H9 (cell line): ENCODE measurements around the gene DUOXA2. TPM values are rescaled to one million over a fixed set of nuclear protein-coding genes. Genes with fewer than 3 reads are reported as not detected.

ENCODE experiments used
- DNase-seq: peaks from one replicate; pipeline ENCODE4 v3.0.0-alpha.2; 2017
- H2AFZ ChIP-seq: one replicate; pipeline ENCODE4 v1.6.1; 2013; ENCODE audit warnings: mild to moderate bottlenecking, low read length, control low read depth, moderate library complexity
- H2AK5ac ChIP-seq: 2 replicates; pipeline ENCODE4 v1.6.1; 2013; ENCODE audit warnings: low read length, control low read depth, mixed read lengths; ENCODE audit not compliant: insufficient read length
- H2BK120ac ChIP-seq: one replicate; pipeline ENCODE4 v1.6.1; 2013; ENCODE audit warnings: low read depth, mild to moderate bottlenecking, low read length, control low read depth, inconsistent platforms; ENCODE audit not compliant: poor library complexity, severe bottlenecking
- H2BK12ac ChIP-seq: 2 replicates; pipeline ENCODE4 v1.6.1; 2013; ENCODE audit warnings: low read length, control low read depth, mixed read lengths, low read depth; ENCODE audit not compliant: insufficient read length
- H2BK15ac ChIP-seq: 2 replicates; pipeline ENCODE4 v1.6.1; 2013; ENCODE audit warnings: low read depth, low read length, control low read depth
- H2BK20ac ChIP-seq: one replicate; pipeline ENCODE4 v1.6.1; 2013; ENCODE audit warnings: low read depth, mild to moderate bottlenecking, low read length, control low read depth, inconsistent platforms; ENCODE audit not compliant: poor library complexity, severe bottlenecking
- H2BK5ac ChIP-seq: 2 replicates; pipeline ENCODE4 v1.6.1; 2013; ENCODE audit warnings: low read length, control low read depth, mixed read lengths; ENCODE audit not compliant: insufficient read length
- H3K14ac ChIP-seq: 2 replicates; pipeline ENCODE4 v1.6.1; 2013; ENCODE audit warnings: low read length, control low read depth; ENCODE audit not compliant: insufficient read depth
- H3K18ac ChIP-seq: 2 replicates; pipeline ENCODE4 v1.6.1; 2013; ENCODE audit warnings: low read depth, mild to moderate bottlenecking, mixed read lengths, low read length, control low read depth; ENCODE audit not compliant: insufficient read length
- H3K23ac ChIP-seq: 2 replicates; pipeline ENCODE4 v1.6.1; 2013; ENCODE audit warnings: low read length, control low read depth, mixed read lengths, low read depth; ENCODE audit not compliant: insufficient read length
- H3K23me2 ChIP-seq: 2 replicates; pipeline ENCODE4 v1.6.1; 2013; ENCODE audit warnings: low read depth, mild to moderate bottlenecking, mixed read lengths, low read length, control low read depth; ENCODE audit not compliant: insufficient read length, poor library complexity, severe bottlenecking
- H3K27ac ChIP-seq: 2 replicates; pipeline ENCODE4 v1.5.1; 2013; ENCODE audit warnings: low read length, control low read depth, mixed read lengths, low read depth; ENCODE audit not compliant: insufficient read length
- H3K27me3 ChIP-seq: 2 replicates; pipeline ENCODE4 v1.6.1; 2013; ENCODE audit warnings: low read length, control low read depth, inconsistent platforms; ENCODE audit not compliant: insufficient read depth
- H3K4ac ChIP-seq: 2 replicates; pipeline ENCODE4 v1.6.1; 2013; ENCODE audit warnings: low read depth, mild to moderate bottlenecking, control low read depth, inconsistent platforms, low read length, moderate library complexity
- H3K4me1 ChIP-seq: 2 replicates; pipeline ENCODE4 v1.6.1; 2013; ENCODE audit warnings: low read length, control low read depth, inconsistent platforms; ENCODE audit not compliant: insufficient read depth
- H3K4me2 ChIP-seq: 2 replicates; pipeline ENCODE4 v1.6.1; 2013; ENCODE audit warnings: low read length, control low read depth, mixed read lengths; ENCODE audit not compliant: insufficient read length, insufficient read depth
- H3K56ac ChIP-seq: 2 replicates; pipeline ENCODE4 v1.6.1; 2013; ENCODE audit warnings: low read depth, mild to moderate bottlenecking, mixed read lengths, low read length, control low read depth; ENCODE audit not compliant: insufficient read length
- H3K79me1 ChIP-seq: 2 replicates; pipeline ENCODE4 v1.6.1; 2013; ENCODE audit warnings: low read depth, mild to moderate bottlenecking, moderate library complexity, low read length, control low read depth, inconsistent platforms; ENCODE audit not compliant: insufficient read depth, poor library complexity, severe bottlenecking
- H3K79me2 ChIP-seq: 2 replicates; pipeline ENCODE4 v1.6.1; 2013; ENCODE audit warnings: low read length, control low read depth, inconsistent platforms; ENCODE audit not compliant: insufficient read depth
- H3K9ac ChIP-seq: 2 replicates; pipeline ENCODE4 v1.6.1; 2013; ENCODE audit warnings: low read length, control low read depth, mixed read lengths; ENCODE audit not compliant: insufficient read length; ENCODE audit errors: extremely low read depth
- H3K9me3 ChIP-seq: one replicate; pipeline ENCODE4 v1.6.1; 2013; ENCODE audit warnings: low read depth, low read length, inconsistent platforms; ENCODE audit not compliant: control insufficient read depth
- H3T11ph ChIP-seq: one replicate; pipeline ENCODE4 v1.6.1; 2013; ENCODE audit warnings: mild to moderate bottlenecking, low read length, control low read depth, inconsistent platforms
- H4K20me1 ChIP-seq: one replicate; pipeline ENCODE4 v1.6.1; 2013; ENCODE audit not compliant: control insufficient read depth, insufficient read length, insufficient read depth
- H4K5ac ChIP-seq: 2 replicates; pipeline ENCODE4 v1.6.1; 2013; ENCODE audit warnings: low read depth, mild to moderate bottlenecking, mixed read lengths, low read length, control low read depth; ENCODE audit not compliant: insufficient read length
- H4K8ac ChIP-seq: replicated peaks from 2 replicates; pipeline ENCODE4 v1.6.1; 2013; ENCODE audit warnings: low read length, control low read depth, mixed read lengths, low read depth; ENCODE audit not compliant: insufficient read length
- H4K91ac ChIP-seq: 2 replicates; pipeline ENCODE4 v1.6.1; 2013; ENCODE audit warnings: low read depth, mild to moderate bottlenecking, moderate library complexity, mixed read lengths, low read length, control low read depth; ENCODE audit not compliant: insufficient read length
- H3K27ac Mint-ChIP-seq, 3 experiments: 2 replicates in 2 of 3; 3 replicates in 1 of 3; pipeline ENCODE4 v1.8.0; 2020 to 2021; ENCODE audit warnings: mixed read lengths in 3 of 3, mild to moderate bottlenecking in 1 of 3, moderate library complexity in 1 of 3
- H3K27me3 Mint-ChIP-seq: 2 replicates; pipeline ENCODE4 v1.8.0; 2021; ENCODE audit warnings: low read depth, mild to moderate bottlenecking, moderate library complexity, mixed read lengths
- H3K36me3 Mint-ChIP-seq, 3 experiments: 2 replicates in 2 of 3; 3 replicates in 1 of 3; pipeline ENCODE4 v1.8.0; 2020 to 2021; ENCODE audit warnings: low read depth in 3 of 3, mixed read lengths in 3 of 3; ENCODE audit not compliant: insufficient read depth in 1 of 3
- H3K4me1 Mint-ChIP-seq, 2 experiments: 2 replicates each; pipeline ENCODE4 v1.8.0; 2020; ENCODE audit warnings: mixed read lengths in 2 of 2
- H3K4me3 Mint-ChIP-seq, 2 experiments: 2 replicates in 1 of 2; 3 replicates in 1 of 2; pipeline ENCODE4 v1.8.0; 2020 to 2021; ENCODE audit warnings: mild to moderate bottlenecking in 2 of 2, mixed read lengths in 2 of 2, moderate library complexity in 1 of 2
- H3K9me3 Mint-ChIP-seq, 2 experiments: 2 replicates in 1 of 2; 3 replicates in 1 of 2; pipeline ENCODE4 v1.8.0; 2020; ENCODE audit warnings: mild to moderate bottlenecking in 2 of 2, mixed read lengths in 2 of 2, moderate library complexity in 1 of 2
- WGBS: extraction: QIAGEN DNeasy Blood & Tissue Kit; methylation state at CpG from one replicate; pipeline ENCODE4 v1.1.7; 2013; ENCODE audit warnings: missing lambda C conversion rate, low lambda C conversion rate, mixed read lengths; ENCODE audit not compliant: insufficient read length; ENCODE audit errors: extremely low coverage; 5-methylcytosine and 5-hydroxymethylcytosine counted together
- total RNA-seq: library from RNA; stranded (reverse); gene quantifications from 2 replicates; pipeline ENCODE4 v1.2.1, GENCODE V29; 2021
- TF ChIP-seq, protein P1 (sequence below): fragments of 200-600 bp; sonication (generic); conservative IDR thresholded peaks from 3 replicates; pipeline ENCODE4 v1.8.0; 2021; ENCODE audit warnings: antibody characterized with exemption, mild to moderate bottlenecking

Gene DUOXA2
- total RNA-seq, 1 experiment from 2014 or later, result not detected

DNA sequence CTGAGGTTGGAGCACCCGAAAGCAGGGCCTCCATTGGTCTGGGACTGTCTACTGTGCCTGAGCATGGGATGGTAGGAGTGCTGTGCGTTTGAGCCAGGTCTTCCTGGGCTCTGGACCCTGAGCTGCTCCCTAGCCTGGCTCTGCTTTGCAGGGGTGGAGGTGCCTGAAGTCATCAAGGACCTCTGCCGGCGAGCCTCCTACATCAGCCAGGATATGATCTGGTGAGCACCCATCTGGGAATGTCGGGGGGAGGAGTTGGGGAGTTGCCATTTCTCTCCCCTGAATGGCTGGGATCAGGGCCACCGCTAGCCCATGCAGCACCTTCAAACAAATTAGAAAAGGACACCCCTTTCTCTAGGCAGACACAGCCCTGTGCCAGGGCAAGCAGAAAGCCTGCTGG lies 36.4 kb downstream of the DUOXA2 start:
- no CpG with 5 or more reads among the region's 6 CpGs for WGBS
- Histone ChIP-seq H2BK20ac (no peak overlapping the region), H3K27me3 (no peaks in the 10 kb centered on the region), H3K9ac (no peak overlapping the region), H3K79me1 (no peaks in the 10 kb centered on the region), H4K20me1 (no peaks in the 10 kb centered on the region), H3K18ac (peak overlapping the region; percentile 40), H2BK12ac (no peak overlapping the region), H3K79me2 (no peaks in the 10 kb centered on the region), H2BK15ac (no peak overlapping the region), H3K9me3 (no peaks in the 10 kb centered on the region), H2BK5ac (no peak overlapping the region), H3K4me2 (no peak overlapping the region), H3K14ac (0 out of 2 replicates have a peak overlapping the region, but pooled peaks have one; percentile 28), H2AFZ (no peak overlapping the region), H2AK5ac (no peak overlapping the region), H3K4me1 (no peaks in the 10 kb centered on the region), H4K8ac (no peak overlapping the region), H2BK120ac (no peak overlapping the region), H4K5ac (no peak overlapping the region), H3K56ac (no peak overlapping the region), H3K27ac (no peak overlapping the region), H4K91ac (no peak overlapping the region), H3K23me2 (no peaks in the 10 kb centered on the region), H3K23ac (no peak overlapping the region), H3T11ph (no peak overlapping the region), H3K4ac (no peak overlapping the region)
- Mint-ChIP-seq H3K27ac (no peak overlapping the region), H3K4me1 (peaks cover 5 to 7% of the 10 kb centered on the region in 2 experiments; a peak in 3 of 4 replicates), H3K9me3 (no peaks in the 10 kb centered on the region), H3K27me3 (peaks cover 21% of the 10 kb centered on the region), H3K4me3 (no peak overlapping the region), H3K36me3 (no peaks in the 10 kb centered on the region)
- TF ChIP-seq, protein P1, sequence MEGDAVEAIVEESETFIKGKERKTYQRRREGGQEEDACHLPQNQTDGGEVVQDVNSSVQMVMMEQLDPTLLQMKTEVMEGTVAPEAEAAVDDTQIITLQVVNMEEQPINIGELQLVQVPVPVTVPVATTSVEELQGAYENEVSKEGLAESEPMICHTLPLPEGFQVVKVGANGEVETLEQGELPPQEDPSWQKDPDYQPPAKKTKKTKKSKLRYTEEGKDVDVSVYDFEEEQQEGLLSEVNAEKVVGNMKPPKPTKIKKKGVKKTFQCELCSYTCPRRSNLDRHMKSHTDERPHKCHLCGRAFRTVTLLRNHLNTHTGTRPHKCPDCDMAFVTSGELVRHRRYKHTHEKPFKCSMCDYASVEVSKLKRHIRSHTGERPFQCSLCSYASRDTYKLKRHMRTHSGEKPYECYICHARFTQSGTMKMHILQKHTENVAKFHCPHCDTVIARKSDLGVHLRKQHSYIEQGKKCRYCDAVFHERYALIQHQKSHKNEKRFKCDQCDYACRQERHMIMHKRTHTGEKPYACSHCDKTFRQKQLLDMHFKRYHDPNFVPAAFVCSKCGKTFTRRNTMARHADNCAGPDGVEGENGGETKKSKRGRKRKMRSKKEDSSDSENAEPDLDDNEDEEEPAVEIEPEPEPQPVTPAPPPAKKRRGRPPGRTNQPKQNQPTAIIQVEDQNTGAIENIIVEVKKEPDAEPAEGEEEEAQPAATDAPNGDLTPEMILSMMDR, result no peak
- DNase-seq, result no peak
